ENCODE data around the gene TARS1.

GRCh38 chr5:33487236-33487635 is 46.5 kb downstream of the TARS1 start:
- TF ChIP-seq POLR2AphosphoS5 (IDR thresholded peaks at IDR 0.05) (no peak), CTCF (IDR thresholded peaks at IDR 0.05) (no peak), POLR2A (IDR thresholded peaks at IDR 0.05) (no peak), EP300 (IDR thresholded peaks at IDR 0.05) (no peak)

All from sigmoid colon (tissue), 4 donors.